Nucleus accumbens (tissue), 56 donors: ENCODE data around the gene PRAMEF2.
"Not testable (repeated sequence)": the region's sequence is repeated elsewhere in the genome, so short reads cannot be mapped to it uniquely, and the experiment has no call there.

ENCODE experiments used
- DNase-seq, 56 donors: peaks; one replicate each; lab custom pipeline; 2025; lab: John Stamatoyannopoulos, UW

The PRAMEF2 gene, protein sequence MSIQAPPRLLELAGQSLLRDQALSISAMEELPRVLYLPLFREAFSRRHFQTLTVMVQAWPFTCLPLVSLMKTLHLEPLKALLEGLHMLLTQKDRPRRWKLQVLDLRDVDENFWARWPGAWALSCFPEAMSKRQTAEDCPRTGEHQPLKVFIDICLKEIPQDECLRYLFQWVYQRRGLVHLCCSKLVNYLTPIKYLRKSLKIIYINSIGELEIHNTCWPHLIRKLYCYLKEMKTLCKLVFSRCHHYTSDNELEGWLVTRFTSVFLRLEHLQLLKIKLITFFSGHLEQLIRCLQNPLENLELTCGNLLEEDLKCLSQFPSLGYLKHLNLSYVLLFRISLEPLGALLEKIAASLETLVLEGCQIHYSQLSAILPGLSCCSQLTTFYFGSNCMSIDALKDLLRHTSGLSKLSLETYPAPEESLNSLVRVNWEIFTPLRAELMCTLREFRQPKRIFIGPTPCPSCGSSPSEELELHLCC

DNA sequence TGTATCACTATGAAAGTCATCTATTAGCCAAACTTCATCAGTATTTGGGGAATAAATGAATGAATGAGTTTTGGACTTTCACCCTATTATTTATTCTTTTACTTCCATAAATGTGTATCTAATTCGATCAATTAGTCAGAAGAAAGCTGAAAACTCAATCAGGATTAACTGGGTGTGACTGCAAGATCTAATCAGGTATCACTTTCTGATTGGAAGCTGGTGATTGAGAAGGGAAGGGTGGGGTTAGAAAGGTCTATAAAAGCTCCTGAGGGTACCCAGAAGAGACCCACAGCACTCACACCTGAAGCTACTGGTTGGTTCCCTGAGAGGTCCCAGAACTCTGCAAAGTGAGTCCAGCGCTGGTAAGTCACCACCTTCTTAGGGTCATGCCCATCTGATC lies at the start of gene PRAMEF2:
Gene PRAMEF2, plus strand, starts transcription at position 301 of the 400 bp plus-strand sequence. CDS start 1,924 bp downstream, outside the sequence.
- not testable (repeated sequence) for DNase-seq

- no peak for DNase-seq
These were observed 47.0 kb upstream of the PRAMEF2 start for GRCh38 chr1:12809933-12810332.

GRCh38 chr1:12810691-12811408 lies 46.0 kb upstream of the PRAMEF2 start:
- DNase-seq = no peak

DNA sequence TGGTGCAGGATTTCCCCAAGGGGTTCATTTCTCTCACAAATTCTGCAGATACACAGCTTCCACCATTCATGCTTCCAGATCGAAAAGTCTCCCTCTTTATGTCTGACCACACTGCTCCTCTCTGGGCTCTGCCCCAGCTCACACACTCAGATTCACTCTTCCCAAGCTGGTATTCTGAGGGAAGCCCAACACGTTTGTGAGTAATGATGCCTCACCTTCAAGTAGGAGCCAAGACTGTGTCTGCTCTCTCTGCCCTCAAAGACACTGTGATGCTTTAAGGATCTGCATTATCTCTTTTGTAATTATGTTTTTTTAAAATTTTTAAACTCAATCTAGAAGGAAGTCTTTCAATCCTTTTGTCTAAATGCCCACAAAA lies 45.5 kb upstream of the PRAMEF2 start:
- no peak for DNase-seq

- not testable (repeated sequence) for DNase-seq
These were observed 37.8 kb upstream of the PRAMEF2 start for GRCh38 chr1:12819061-12819460.

DNA sequence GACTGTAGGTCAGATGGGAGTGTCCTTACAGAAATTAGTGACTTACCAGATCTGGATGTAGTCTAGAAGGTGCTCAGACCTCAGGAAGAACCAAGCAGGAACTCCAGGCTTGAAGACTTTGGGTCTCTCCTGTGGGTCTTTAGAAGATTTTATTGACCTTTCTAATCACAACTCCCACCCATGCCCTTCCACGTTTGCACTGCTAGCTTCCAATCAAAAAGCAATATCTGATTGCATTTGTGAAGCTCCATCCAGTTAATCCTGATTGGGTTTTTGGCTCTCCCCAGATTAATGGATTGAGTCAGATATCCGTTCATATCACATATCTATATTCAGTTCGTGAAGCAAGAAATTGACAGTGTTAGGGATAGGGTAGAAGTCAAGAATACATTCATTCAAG lies 25.6 kb upstream of the PRAMEF2 start, which contains the start of gene PRAMEF11:
Gene PRAMEF11, minus strand, starts transcription at position 101 of the 400 bp plus-strand sequence. CDS start 2,621 bp downstream, outside the sequence.
- DNase-seq = not testable (repeated sequence)

GRCh38 chr1:12833251-12833650 lies 23.6 kb upstream of the PRAMEF2 start:
- not testable (repeated sequence) for DNase-seq

DNA sequence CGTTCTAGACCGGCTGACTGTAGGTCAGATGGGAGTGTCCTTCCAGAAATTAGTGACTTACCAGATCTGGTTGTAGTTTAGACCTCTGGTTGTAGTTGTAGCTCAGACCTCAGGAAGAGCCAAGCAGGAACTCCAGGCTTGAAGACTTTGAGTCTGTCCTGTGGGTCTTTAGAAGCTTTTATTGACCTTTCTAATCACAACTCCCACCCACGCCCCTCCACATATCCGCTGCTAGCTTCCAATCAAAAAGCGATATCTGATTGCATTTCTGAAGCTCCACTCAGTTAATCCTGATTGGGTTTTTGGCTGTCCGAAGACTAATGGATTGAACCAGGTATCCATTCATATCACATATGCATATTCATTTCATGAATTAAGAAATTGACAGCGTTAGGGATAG lies 8.3 kb upstream of the PRAMEF2 start, which contains the start of gene HNRNPCL1:
Gene HNRNPCL1, minus strand, starts transcription at position 101 of the 400 bp plus-strand sequence. CDS start 431 bp downstream, outside the sequence.
- not testable (repeated sequence) for DNase-seq

GRCh38 chr1:12851779-12852178 lies 5.1 kb upstream of the PRAMEF2 start:
- no peak for DNase-seq

DNA sequence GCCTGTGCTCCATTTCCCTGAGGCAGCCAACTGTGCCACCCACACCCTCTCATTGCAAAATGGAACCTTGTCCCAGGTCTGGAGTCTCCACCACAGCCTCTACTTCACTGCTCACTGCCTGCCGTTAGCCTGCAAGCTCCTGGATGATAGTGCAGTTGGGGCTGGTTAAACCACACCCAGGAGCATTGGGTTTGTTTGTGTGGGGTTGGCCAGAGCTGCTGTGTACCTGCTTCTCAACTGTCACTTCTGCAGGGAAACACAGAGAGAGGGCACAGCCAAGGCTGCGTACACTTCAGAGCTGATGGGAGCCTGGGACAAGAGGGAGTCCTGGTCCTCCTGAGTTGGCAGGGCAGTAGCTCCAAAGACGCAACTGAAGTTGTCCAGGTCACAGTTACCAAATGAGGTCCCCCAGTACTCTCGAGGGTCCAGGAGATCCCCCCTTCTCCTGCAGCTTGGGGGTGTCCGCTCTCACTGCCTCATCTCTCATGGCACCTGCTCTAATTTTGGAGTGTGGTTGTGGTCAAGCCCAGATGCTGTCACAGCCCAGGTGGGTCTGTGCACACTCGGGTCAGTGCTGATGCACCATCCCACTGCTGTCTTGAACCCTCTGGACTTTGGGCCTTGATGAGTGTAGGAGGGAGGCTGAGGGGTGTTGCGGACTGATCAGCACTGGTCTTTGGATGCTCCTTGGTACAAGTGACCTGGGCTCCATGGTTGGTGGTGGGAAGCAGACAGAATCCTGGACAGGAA lies 6.4 kb downstream of the PRAMEF2 start:
- not testable (repeated sequence) for DNase-seq

DNA sequence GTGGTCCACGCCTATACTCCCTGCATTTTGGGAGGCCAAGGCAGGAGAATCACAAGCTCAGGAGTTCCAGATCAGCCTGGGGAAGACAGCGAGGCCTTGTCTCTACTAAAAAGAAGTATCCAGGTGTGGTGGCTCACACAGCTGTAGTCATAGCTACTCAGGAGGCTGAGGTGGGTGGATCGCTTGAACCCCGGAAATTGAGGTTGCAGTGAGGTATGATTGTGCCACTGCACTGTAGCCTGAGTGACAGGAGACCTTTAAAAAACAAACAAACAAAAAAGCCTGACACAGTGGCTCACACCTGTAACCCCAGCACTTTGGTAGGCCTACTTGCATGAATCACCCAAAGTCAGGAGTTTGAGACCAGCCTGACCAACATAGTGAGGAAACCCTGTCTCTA lies 21.6 kb downstream of the PRAMEF2 start:
- DNase-seq = not testable (repeated sequence)

DNA sequence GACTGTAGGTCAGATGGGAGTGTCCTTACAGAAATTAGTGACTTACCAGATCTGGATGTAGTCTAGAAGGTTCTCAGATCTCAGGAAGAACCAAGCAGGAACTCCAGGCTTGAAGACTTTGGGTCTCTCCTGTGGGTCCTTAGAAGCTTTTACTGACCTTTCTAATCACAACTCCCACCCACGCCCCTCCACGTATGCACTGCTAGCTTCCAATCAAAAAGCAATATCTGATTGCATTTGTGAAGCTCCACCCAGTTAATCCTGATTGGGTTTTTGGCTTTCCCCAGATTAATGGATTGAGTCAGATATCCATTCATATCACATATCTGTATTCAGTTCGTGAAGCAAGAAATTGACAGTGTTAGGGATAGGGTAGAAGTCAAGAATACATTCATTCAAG lies 29.2 kb downstream of the PRAMEF2 start, which contains the start of gene PRAMEF4:
Gene PRAMEF4, minus strand, starts transcription at position 101 of the 400 bp plus-strand sequence. CDS start 2,807 bp downstream, outside the sequence.
- DNase-seq = not testable (repeated sequence)

DNA sequence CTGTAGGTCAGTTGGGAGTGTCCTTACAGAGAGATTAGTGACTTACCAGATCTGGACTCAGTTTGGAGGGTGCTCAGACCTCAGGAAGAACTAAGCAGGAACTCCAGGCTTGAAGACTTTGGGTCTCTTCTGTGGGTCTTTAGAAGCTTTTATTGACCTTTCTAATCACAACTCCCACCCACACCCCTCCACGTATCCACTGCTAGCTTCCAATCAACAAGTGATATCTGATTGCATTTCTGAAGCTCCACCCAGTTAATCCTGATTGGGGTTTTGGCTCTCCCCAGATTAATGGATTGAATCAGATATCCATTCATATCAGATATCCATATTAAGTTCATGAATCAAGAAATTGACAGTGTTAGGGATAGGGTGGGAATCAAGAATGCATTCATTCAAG lies 41.3 kb downstream of the PRAMEF2 start, which contains the start of gene PRAMEF10:
Gene PRAMEF10, minus strand, starts transcription at position 101 of the 400 bp plus-strand sequence. CDS start 2,423 bp downstream, outside the sequence.
- not testable (repeated sequence) for DNase-seq

- DNase-seq = not testable (repeated sequence)
These were observed 42.3 kb downstream of the PRAMEF2 start for GRCh38 chr1:12899186-12899585.

- not testable (repeated sequence) for DNase-seq
These were observed 47.1 kb downstream of the PRAMEF2 start for GRCh38 chr1:12903793-12904572.
